Breast epithelium (tissue), 4 donors: ENCODE measurements around the gene UBL4B. TPM values are rescaled to one million over a fixed set of nuclear protein-coding genes. Genes with fewer than 3 reads are reported as not detected.
"Not testable (repeated sequence)": the region's sequence is repeated elsewhere in the genome, so short reads cannot be mapped to it uniquely, and the experiment has no call there.

Source experiments
- DNase-seq, 2 donors: peaks; one replicate each; pipeline ENCODE4 v3.0.0-alpha.2; 2019; ENCODE audit warnings: low spot score in 2 of 2
- H3K27ac ChIP-seq, 2 donors: fragments of 200-600 bp; sonication (generic) in 1 of 2; one replicate each; pipeline ENCODE4 v1.5.1; 2016 to 2019; ENCODE audit warnings: mild to moderate bottlenecking in 1 of 2
- H3K27me3 ChIP-seq, 2 donors: fragments of 200-600 bp; sonication (generic) in 1 of 2; one replicate each; pipeline versions ENCODE4 v1.5.1 to v1.6.0; 2017 to 2019; ENCODE audit warnings: control low read depth in 1 of 2, mild to moderate bottlenecking in 1 of 2
- H3K36me3 ChIP-seq: fragments of 200-600 bp; one replicate; pipeline ENCODE4 v1.5.1; 2019
- H3K4me1 ChIP-seq, 2 donors: fragments of 200-600 bp; sonication (generic); one replicate each; pipeline ENCODE4 v1.5.1; 2016 to 2019; ENCODE audit warnings: control low read depth in 1 of 2
- H3K4me3 ChIP-seq, 3 donors: fragments of 200-600 bp; sonication (generic); 1 replicate in 2 of 3; 2 replicates in 1 of 3; pipeline ENCODE4 v1.5.1; 2016 to 2019; ENCODE audit warnings: mild to moderate bottlenecking in 3 of 3, moderate library complexity in 2 of 3
- H3K9me3 ChIP-seq, 2 donors: fragments of 200-600 bp; sonication (generic) in 1 of 2; one replicate each; pipeline ENCODE4 v1.5.1; 2016 to 2019; ENCODE audit warnings: control low read depth in 1 of 2
- CTCF ChIP-seq, 3 donors: fragments of 450-650 bp; IDR thresholded peaks; one replicate each; pipeline ENCODE4 v1.5.1; 2016 to 2017; ENCODE audit warnings: antibody characterized with exemption in 3 of 3, mild to moderate bottlenecking in 3 of 3, moderate library complexity in 3 of 3
- POLR2A ChIP-seq: fragments of 450-650 bp; IDR thresholded peaks from one replicate; pipeline ENCODE4 v1.6.1; 2016; ENCODE audit warnings: antibody characterized with exemption, mild to moderate bottlenecking, moderate library complexity
- POLR2AphosphoS5 ChIP-seq, 3 donors: sonication (generic); formaldehyde crosslinking; IDR thresholded peaks; one replicate each; pipeline ENCODE4 v1.6.1; 2017; ENCODE audit warnings: antibody characterized with exemption in 3 of 3
- intact Hi-C: fragments of 100-400 bp; cut with DNase I; formaldehyde crosslinking; loops from one replicate; pipeline ENCODE4 v1.15.1; 2023; ENCODE audit warnings: low total_unique reads
- total RNA-seq, 3 donors: library from RNA; depleted of rRNA; stranded (reverse); fragments of >200 nt; gene quantifications; one replicate each; pipeline ENCODE4 v1.1.0, GENCODE V29; 2016

UBL4B gene
- total RNA-seq, 3 donors from 2014 or later = 0.29 to 1.6 (median 0.96) TPM

GRCh38 chr1:110076789-110077500 lies 35.3 kb upstream of the UBL4B start:
- Histone ChIP-seq H3K4me3 (no peak overlapping the region), H3K9me3 (no peaks in the 10 kb centered on the region), H3K36me3 (no peaks in the 10 kb centered on the region), H3K27me3 (peaks cover 0 to 8% of the 10 kb centered on the region in 2 donors), H3K4me1 (no peaks in the 10 kb centered on the region), H3K27ac (no peak overlapping the region)
- no peak for DNase-seq
- TF ChIP-seq CTCF (IDR thresholded peaks at IDR 0.05) (no peak), POLR2AphosphoS5 (IDR thresholded peaks at IDR 0.05) (no peak), POLR2A (no peak)
- intact Hi-C loops = no loop called here

GRCh38 chr1:110079995-110080394 lies 32.2 kb upstream of the UBL4B start:
- H3K9me3 ChIP-seq, intact Hi-C loops, H3K4me1 ChIP-seq, DNase-seq, H3K4me3 ChIP-seq, H3K36me3 ChIP-seq, H3K27ac ChIP-seq: not testable (repeated sequence)
- peaks cover 0 to 23% of the 10 kb centered on the region in 2 donors for H3K27me3 ChIP-seq

GRCh38 chr1:110081061-110081460 lies 31.2 kb upstream of the UBL4B start:
- intact Hi-C loops = no loop called here
- DNase-seq = no peak
- no peak for TF ChIP-seq POLR2A
- no peak for TF ChIP-seq POLR2AphosphoS5 (IDR thresholded peaks at IDR 0.05)
- no peak for TF ChIP-seq CTCF (IDR thresholded peaks at IDR 0.05)
- no peaks in the 10 kb centered on the region for H3K36me3 ChIP-seq
- no peak overlapping the region for H3K4me3 ChIP-seq
- no peaks in the 10 kb centered on the region for H3K9me3 ChIP-seq
- H3K4me1 ChIP-seq = no peaks in the 10 kb centered on the region
- H3K27ac ChIP-seq = no peak overlapping the region
- peaks cover 0 to 17% of the 10 kb centered on the region in 2 donors for H3K27me3 ChIP-seq

GRCh38 chr1:110082477-110082876 lies 29.8 kb upstream of the UBL4B start:
- peak overlapping the region in 1 of 2 donors; percentile 92 for H3K27ac ChIP-seq
- H3K4me3 ChIP-seq = no peak overlapping the region
- peaks cover 0 to 17% of the 10 kb centered on the region in 2 donors for H3K27me3 ChIP-seq
- H3K4me1 ChIP-seq = no peaks in the 10 kb centered on the region
- no peak for DNase-seq
- TF ChIP-seq POLR2AphosphoS5 (IDR thresholded peaks at IDR 0.05) = no peak
- no peak for TF ChIP-seq CTCF (IDR thresholded peaks at IDR 0.05)
- no peak for TF ChIP-seq POLR2A
- intact Hi-C loops = no loop called here
- H3K36me3 ChIP-seq = no peaks in the 10 kb centered on the region
- H3K9me3 ChIP-seq = no peaks in the 10 kb centered on the region

GRCh38 chr1:110083061-110083865 lies 29.0 kb upstream of the UBL4B start:
- no peaks in the 10 kb centered on the region for H3K36me3 ChIP-seq
- intact Hi-C loops = no loop called here
- TF ChIP-seq POLR2A (no peak), POLR2AphosphoS5 (IDR thresholded peaks at IDR 0.05) (no peak), CTCF (IDR thresholded peaks at IDR 0.05) (no peak)
- H3K4me3 ChIP-seq = peak overlapping the region; percentile 60 to 83 (median 66)
- no peak for DNase-seq
- peak overlapping the region; percentile 70 to 92 for H3K27ac ChIP-seq
- peaks cover 0 to 4% of the 10 kb centered on the region in 2 donors for H3K4me1 ChIP-seq
- H3K27me3 ChIP-seq = peaks cover 0 to 17% of the 10 kb centered on the region in 2 donors
- no peaks in the 10 kb centered on the region for H3K9me3 ChIP-seq
